GM12874 (cell line): ENCODE measurements around the gene RBMS2.

Experiments used
- TF ChIP-seq, protein P1 (sequence below): IDR thresholded peaks from 2 replicates; pipeline ENCODE4 v1.5.1; 2011; ENCODE audit warnings: low read depth, mild to moderate bottlenecking, control low read depth, low read length, moderate library complexity; ENCODE audit not compliant: insufficient read depth

Gene RBMS2

DNA sequence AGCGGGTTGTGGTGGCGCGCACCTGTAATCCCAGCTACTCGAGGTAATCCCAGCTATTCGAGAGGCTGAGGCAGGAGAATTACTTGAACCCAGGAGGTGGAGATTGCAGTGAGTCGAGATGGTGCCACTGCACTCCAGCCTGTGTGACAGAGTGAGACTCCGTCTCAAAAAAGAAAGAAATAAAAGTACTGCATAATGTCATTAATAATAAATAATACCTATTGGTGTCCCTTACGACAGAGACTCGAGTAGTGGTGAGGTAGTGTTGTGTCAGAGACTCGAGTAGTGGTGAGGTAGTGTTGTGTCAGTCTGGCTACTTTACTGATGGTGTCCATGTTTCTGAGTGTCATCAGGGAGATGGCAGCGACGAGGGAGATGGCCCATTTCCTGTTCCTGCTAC lies 34.9 kb upstream of the RBMS2 start:
- TF ChIP-seq, protein P1, sequence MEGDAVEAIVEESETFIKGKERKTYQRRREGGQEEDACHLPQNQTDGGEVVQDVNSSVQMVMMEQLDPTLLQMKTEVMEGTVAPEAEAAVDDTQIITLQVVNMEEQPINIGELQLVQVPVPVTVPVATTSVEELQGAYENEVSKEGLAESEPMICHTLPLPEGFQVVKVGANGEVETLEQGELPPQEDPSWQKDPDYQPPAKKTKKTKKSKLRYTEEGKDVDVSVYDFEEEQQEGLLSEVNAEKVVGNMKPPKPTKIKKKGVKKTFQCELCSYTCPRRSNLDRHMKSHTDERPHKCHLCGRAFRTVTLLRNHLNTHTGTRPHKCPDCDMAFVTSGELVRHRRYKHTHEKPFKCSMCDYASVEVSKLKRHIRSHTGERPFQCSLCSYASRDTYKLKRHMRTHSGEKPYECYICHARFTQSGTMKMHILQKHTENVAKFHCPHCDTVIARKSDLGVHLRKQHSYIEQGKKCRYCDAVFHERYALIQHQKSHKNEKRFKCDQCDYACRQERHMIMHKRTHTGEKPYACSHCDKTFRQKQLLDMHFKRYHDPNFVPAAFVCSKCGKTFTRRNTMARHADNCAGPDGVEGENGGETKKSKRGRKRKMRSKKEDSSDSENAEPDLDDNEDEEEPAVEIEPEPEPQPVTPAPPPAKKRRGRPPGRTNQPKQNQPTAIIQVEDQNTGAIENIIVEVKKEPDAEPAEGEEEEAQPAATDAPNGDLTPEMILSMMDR = no peak

DNA sequence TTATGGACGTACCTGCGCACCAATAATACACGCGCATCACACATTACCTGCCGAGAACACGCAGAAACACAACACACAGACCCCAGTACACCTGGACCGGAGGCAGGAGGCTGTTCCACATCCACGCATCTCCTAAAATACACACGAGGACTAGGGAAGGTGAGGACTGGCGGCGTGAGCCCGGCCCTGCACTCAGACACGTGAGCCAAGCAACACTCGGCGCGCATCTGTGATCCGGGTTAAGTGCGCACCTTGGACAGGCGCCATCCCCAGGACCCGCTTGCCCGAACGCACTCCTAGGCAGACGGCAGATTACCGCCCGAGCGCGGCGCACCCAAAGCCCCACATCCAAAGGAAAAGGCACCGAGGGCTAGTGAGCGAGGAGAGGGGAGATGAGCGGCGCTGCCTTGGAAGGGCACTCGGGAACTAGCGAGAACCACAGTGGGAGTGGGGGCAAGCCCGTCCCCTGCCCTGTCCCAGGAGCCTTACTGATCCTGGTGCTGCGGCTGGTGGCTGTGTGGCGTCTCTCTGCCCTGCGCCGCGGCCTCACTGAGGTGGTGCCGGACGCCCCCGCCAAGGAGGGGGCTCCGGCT lies 34.1 kb upstream of the RBMS2 start:
- TF ChIP-seq, protein P1 = no peak

DNA sequence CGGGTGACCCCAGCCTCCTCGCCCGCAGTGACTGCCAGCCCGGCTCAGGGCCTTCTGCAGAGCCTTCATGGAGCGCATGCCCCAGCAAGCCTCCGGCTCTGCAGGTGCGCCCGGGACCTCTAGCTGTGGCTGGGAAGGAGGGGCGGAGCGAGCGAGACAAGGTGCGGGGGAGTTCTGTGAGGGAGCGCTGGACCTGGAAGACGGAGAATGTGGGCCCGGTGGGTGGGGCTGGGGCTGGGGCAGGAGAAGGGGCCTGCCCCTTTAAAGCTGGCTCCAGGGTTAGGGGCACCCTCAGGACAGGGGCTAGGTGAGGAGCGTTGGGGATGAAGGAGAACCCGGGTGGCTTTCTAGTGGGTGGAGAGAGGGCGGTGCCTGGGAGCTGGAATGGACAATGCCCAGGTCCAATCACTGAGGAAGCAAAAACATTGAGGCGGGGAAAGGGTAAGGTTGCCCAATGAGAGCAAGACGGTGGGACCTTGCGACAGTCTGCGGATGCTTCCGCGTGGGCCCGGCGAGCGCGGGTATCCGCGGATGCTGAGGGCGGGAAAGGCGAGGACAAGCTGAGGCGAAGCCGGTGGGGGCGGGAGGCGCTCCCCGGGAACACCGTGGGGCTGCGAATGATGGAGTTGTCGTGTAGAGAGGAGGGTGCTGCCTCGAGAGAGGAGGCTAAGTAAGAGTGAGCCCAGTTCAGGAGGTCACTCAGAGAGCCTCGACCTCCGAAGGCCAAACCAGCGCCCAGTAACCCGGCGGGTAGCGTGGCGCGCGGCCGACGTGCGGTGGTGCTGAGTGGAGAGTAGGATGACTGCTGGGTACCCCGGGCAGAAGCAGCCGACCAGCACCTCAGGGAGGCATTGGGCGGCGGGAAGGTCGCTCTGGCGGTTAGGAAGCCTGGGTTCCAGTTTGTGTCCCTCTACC lies 33.3 kb upstream of the RBMS2 start, which contains the start of gene GLS2:
Gene GLS2, minus strand, starts transcription at position 121 of the 915 bp plus-strand sequence. Its CDS starts 43 bp downstream, at position 78.
- TF ChIP-seq, protein P1 = no peak

DNA sequence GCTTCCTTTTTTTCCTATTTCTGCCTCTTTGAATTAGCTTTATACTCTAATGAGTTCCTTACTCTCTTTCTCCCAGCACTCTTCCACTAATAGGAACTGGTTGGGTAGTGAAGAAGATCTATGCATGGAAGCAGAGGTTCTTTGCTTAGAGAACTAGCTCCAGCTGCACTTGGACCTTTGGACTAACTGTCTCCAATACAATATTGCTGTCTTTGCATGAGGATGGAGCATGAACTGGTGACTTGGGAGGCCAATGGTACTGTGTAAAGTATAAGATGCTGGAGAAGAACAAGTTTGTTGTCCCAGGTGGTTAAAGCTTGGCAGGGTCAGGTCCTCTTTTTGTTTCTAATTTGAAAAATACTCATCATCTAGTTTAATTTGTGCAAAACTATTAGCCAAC lies 31.3 kb upstream of the RBMS2 start:
- TF ChIP-seq, protein P1 = no peak

DNA sequence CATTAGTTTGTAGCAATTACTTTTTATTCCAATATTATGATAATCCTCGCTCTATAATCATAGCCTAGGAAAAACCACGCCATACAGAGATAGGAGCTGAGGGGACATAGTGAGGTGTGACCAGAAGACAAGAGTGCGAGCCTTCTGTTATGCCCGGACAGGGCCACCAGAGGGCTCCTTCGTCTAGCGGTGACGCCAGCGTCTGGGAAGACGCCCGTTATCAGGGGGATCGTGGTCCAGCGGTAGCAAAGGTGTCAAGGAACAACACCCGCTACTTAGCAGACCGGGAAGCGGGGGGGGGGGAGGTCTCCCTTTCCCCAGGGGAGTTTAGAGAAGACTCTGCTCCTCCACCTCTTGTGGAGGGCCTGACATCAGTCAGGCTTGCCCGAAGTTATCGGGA lies 24.9 kb upstream of the RBMS2 start:
- TF ChIP-seq, protein P1 = peak; percentile 51; the same call in 1 of the 2 replicates

DNA sequence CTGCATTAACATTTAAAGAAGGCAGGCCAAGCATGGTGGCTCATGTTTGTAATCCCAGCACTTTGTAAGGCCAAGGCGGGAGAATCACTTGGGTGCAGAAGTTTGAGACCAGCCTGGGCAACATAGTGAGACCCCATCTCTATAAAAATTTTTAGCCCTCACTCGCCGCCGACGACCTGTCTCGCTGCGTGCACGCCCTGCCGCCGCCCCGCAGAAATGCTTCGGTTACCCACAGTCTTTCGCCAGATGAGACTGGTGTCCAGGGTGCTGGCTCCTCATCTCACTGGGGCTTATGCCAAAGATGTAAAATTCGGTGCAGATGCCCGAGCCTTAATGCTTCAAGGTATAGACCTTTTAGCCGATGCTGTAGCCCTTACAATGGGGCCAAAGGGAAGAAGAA lies 10.8 kb upstream of the RBMS2 start:
- TF ChIP-seq, protein P1 = no peak

DNA sequence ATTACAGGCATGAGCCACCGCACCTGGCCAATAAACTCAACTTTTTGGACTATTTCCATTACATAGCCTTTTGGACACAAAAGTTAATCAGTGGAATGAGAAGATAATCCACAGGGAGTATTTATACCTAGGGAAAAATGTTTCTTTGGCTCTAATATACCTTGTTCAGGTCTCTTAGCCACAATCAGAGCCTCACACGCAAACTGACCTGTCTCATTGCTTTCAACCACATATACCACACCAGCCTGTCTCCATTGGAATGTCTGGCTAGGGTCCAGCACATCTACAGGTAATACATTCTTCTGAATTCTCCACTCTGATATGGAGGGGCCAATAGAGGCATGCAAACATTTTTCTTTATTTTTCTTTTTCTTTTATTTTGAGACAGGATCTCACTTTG lies 3.8 kb upstream of the RBMS2 start:
- TF ChIP-seq, protein P1 = no peak
